HG03135 (cell line): ENCODE results near the gene ACVR1.
"Not testable (repeated sequence)": the region's sequence is repeated elsewhere in the genome, so short reads cannot be mapped to it uniquely, and the experiment has no call there.

Experiments
- ATAC-seq: cut with Tn5 transposase; IDR thresholded peaks from one replicate; pipeline ENCODE4 v1.9.1; 2021; ENCODE audit warnings: mild to moderate bottlenecking, moderate library complexity; ENCODE audit not compliant: unreplicated experiment

Gene ACVR1

GRCh38 chr2:157769856-157770255 lies 106.3 kb downstream of the ACVR1 start:
- ATAC-seq: no peak

- ATAC-seq: no peak
These were observed 111.7 kb downstream of the ACVR1 start for GRCh38 chr2:157764386-157764785.

- no peak for ATAC-seq
These were observed 114.6 kb downstream of the ACVR1 start for GRCh38 chr2:157761520-157761919.

- no peak for ATAC-seq
These were observed 115.2 kb downstream of the ACVR1 start for GRCh38 chr2:157760949-157761348.

- no peak for ATAC-seq
These were observed 116.3 kb downstream of the ACVR1 start for GRCh38 chr2:157759855-157760254.

GRCh38 chr2:157758586-157758985 lies 117.5 kb downstream of the ACVR1 start:
- no peak for ATAC-seq

- ATAC-seq: no peak
These were observed 118.6 kb downstream of the ACVR1 start for GRCh38 chr2:157757500-157757899.

- not testable (repeated sequence) for ATAC-seq
These were observed 119.7 kb downstream of the ACVR1 start for GRCh38 chr2:157756447-157756846.

GRCh38 chr2:157751462-157752058 lies 124.6 kb downstream of the ACVR1 start:
- no peak for ATAC-seq

GRCh38 chr2:157749684-157750083 lies 126.4 kb downstream of the ACVR1 start:
- no peak for ATAC-seq

GRCh38 chr2:157748371-157749142 lies 127.6 kb downstream of the ACVR1 start:
- ATAC-seq: no peak

GRCh38 chr2:157747695-157748370 lies 128.3 kb downstream of the ACVR1 start:
- no peak for ATAC-seq

GRCh38 chr2:157747280-157747679 lies 128.8 kb downstream of the ACVR1 start:
- no peak for ATAC-seq

GRCh38 chr2:157746234-157746950 lies 129.7 kb downstream of the ACVR1 start:
- no peak for ATAC-seq

- ATAC-seq: no peak
These were observed 131.5 kb downstream of the ACVR1 start for GRCh38 chr2:157744571-157745076.

GRCh38 chr2:157743051-157743450 lies 133.1 kb downstream of the ACVR1 start:
- ATAC-seq: peak; percentile 79

GRCh38 chr2:157741819-157742484 lies 134.2 kb downstream of the ACVR1 start:
- no peak for ATAC-seq

- ATAC-seq: no peak
These were observed 138.5 kb downstream of the ACVR1 start for GRCh38 chr2:157737656-157738055.

GRCh38 chr2:157735532-157735931 lies 140.6 kb downstream of the ACVR1 start:
- peak; percentile 62 for ATAC-seq

GRCh38 chr2:157733263-157733662 lies 142.9 kb downstream of the ACVR1 start:
- ATAC-seq: no peak

- ATAC-seq: no peak
These were observed 143.5 kb downstream of the ACVR1 start for GRCh38 chr2:157732596-157732995.
